ENCODE data around the gene SYNGR1.
"Not testable (repeated sequence)": the region's sequence is repeated elsewhere in the genome, so short reads cannot be mapped to it uniquely, and the experiment has no call there.

SYNGR1 gene

DNA sequence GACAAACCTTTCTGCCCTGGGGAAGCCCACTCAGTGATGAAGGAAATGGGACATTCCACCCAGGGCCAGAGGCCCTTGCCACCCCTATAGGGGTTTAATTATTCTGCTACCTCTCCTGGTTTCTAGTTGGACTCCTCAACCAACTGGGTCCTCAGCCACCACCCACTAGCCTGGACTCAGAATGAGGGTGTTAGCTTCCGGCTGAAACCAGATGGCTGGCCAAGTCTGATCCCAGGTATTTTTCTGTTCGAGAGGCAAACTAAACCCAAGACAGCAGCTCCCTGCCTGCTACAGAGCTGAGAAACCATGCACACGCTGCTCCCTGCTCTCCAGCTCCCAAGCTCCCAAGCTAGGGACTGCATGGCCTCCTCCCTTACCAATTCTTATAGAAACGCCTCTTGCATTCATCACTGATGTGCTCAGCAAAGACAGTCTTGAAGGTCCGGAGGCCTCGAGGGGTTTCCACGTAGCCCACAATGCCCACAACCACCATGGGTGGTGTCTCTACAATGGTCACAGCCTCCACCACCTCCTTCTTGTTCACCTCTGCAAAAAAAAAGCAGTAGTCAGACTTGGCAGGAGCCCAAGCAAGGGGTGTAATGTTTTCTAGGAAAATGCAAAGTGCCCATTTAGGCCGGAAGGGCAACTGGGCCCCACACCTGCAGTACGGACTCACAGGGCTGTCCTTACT, 32.6 kb upstream of the SYNGR1 start:
- DNase-seq, result no peak

DNA sequence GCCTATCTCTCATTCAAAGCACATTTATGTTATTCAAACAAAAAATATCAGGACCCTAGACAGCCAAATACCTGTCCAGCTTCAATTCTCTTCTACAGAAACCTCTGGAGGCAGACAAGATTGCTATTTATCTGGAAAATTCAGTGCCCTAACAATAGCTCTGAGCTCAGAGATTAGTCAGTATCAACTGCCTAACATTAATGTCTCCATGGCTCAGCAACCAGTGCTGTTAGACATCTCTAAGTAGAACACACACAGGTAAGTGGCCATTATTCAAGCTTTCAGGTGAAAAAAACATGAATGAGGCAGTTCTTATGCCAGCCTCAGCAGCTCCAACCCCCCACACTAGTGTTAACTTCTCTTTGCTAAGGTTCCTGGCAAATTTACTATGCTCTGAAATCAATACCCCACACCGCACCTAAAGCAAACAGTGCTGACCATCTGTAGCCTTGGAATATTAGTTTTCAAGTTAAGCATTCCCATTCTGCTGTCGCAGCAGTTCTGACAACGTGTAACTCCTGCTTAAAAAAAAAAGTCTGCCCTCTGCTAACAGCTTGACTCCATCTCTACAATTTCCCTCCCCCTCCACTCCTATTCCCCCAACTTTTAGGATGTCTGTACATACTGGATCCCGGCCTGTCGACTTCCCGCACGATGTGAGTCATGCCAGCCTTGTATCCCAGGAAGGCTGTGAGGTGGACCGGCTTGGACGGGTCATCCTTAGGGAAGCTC, 31.9 kb upstream of the SYNGR1 start:
- DNase-seq, result no peak

DNA sequence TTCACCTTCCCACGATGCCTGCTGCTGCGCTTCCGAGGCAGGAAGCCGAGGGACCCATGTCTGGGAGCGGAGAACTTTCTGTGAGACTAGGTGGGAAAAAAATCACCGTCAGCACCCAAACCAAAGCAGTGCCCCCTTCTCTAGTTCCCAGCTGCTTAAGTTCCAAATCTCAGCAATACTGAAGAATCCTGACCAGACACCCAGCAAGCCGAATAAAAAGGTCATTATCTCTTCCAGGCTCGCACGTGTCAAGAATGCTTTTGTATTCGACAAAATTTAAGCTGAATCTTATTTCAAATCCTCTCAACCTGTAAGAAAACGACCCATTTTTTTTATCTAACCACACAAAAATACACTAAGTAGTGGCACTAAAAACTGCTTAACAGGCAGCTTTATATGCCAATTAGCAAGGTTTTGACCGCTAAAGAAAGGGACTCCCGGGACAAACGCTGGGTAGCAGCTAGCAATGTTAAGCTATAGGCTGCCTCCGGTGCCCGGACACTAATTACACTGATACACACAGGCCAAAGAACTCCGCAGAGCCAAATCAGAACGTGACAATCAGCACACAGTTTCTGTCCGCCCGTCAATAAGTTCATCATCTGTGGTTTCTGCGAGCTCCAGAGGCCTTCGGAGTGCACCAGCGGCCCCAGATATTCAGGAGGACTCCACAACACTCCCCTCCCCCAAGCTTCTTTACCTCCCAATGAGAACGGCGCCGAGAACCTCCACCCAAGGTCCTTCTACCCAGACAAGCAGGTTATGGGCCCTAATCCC, 31.1 kb upstream of the SYNGR1 start:
- no peak for DNase-seq

DNA sequence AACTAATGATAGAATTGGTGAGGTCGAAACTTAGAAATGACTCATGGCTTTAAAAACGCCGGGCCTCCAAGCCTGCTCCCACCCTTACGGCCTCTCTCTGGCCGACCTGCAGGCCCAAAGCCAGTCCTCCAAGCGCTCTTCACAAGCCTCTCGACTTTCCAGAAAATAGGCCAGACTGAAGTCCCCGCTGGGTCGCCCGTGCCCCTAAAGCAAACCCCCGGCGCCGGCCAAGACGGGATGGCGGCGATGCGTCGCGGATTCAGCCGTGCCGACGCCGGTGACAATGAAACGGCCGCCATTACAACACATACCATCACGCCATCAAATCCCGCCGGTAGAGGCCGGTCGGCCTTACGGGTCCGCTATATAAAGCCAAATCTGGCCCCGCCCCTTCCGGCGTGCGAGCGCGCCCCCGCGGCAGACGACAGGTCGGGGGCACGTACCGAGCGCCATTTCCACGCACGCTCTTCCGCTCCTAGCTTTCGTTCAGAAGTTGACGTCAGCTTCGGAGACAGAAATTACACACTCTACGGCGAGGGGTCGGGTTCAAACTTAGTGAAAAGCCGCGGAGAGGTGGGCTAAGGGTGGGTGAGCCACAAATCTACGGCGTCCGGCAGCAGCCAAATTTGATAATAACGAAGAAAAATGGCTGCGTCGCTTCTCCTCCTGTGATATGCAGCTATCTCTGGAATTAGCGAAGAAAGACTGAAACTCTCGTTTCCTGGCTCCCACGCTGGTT, 30.3 kb upstream of the SYNGR1 start, which contains the start of gene RPL3:
TSS of gene RPL3 (minus strand) at position 340 of the 739 bp plus-strand sequence. CDS start at position 314, 26 bp downstream.
- peak; percentile 97 for DNase-seq

DNA sequence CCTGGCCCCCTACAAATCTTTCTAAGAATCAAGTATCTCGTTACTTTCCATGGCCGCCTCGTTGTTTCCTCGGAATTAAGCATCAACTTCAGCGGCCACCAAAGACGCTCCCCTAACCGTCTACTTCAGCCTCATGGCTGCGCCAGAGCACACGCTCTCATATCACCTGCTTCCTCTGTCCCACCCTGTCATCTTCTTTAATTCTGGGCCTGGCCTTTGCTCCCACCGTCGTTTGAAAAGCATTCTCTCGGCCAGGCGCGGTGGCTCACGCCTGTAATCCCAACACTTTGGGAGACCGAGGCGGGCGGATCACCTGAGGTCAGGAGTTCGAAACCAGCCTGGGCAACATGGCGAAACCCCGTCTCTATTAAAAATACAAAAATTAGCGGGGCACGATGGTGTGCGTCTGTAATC, 29.2 kb upstream of the SYNGR1 start:
- DNase-seq, result not testable (repeated sequence)

DNA sequence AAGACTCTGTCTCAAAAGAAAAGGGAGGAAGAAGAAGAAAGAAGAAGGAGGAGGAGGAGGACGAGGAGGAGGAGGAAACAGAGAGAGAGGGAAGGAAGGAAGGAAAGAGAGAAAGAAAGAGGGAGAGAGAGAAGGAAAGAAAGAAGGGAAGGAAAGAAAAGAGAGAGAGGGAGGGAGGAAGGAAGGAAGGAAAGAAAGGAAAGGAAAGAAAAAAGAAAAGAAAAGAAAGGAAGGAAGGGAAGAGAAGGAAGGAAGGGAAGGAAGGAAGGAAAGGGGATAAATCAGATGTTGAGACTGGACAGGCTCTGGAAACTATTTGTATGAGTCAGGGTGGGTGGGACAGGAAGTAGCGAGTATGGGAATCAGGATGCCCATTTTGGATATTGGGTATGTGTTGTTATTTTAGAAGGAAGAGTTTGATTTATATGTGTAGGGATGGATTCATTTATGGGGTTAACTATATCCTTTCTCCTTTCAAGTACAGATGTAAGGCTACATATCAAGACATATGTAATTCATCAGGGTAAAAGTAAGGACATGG, 24.3 kb upstream of the SYNGR1 start:
- DNase-seq, result no peak

DNA sequence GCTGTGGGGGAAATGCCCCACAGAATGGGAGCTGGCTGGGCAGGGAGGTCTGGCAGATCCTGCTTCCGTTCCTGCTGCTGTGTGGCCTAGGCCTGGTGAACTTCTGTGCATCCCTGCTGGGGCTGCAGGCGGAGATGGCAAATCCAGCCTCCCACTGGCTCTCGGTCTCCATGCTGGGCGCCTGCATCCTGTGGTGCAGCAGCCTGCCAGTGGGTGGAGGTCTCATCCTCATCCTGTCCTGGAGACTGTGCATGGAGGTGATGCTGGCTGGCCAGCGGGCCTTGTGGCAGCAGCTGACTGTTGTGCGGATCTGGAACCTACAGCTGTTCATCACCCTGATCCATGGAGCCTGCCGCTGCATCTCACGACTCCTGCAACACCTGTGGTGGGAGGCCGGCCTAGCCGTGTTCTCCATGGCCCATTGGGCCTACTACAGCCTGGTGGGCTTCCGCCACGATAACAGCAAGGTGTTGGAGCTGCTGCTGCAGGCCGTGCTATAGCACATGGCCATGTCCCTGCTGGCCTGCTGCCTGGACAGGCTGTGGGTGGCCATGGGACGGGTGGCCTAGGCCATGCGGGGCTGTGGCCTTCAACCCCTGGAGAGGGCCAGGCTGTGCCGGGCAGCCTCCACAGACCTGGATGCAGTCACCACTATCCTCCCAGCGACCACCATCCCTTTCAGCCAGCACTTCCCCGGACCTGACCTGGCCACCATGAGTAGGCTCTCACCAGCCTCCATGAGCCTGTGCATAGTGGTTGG, 21.6 kb upstream of the SYNGR1 start:
- DNase-seq, result no peak

DNA sequence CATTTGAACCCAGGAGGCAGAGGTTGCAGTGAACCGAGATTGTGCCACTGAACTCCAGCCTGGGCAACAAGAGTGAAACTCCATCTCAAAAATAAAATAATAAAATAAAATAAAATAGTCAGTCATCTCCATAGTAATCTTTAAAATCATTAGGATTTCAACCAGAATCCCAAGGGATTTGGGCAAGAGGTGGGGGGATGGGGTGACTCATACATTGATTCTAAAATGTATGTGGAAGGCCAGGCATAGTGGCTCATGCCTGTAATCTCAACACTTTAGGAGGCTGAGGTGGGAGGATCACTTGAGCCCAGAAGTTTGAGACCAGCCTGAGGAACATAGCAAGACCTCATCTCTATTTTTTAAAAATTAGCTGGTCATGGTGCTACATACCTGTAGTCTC, 19.2 kb upstream of the SYNGR1 start:
- DNase-seq, result not testable (repeated sequence)

DNA sequence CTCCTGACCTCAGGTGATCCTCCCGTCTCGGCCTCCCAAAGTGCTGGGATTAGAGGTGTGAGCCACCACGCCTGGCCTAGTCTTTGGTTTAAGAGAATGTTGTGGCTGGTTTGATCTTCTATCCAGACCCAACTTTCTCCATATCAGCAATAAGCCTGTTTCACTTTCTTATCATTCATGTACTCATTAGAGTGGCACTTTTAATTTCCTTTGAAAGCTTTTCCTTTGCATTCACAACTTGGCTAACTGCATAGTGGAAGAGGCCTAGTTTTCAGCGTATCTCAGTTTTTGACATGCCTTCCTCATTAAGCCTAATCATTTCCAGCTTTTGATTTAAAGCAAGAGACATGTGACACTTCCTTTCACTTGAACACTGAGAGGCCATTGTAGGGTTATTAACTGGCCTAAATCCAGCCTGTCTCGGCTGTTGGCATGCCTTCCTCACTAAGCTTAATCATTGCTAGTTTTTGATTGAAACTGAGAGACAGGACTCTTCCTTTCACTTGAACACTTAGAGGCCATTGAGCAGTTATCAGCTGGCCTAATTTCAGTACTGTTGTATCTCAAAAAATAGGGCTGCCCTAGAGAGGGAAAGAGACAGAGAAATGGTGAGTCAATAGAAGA, 17.2 kb upstream of the SYNGR1 start:
- DNase-seq, result no peak

DNA sequence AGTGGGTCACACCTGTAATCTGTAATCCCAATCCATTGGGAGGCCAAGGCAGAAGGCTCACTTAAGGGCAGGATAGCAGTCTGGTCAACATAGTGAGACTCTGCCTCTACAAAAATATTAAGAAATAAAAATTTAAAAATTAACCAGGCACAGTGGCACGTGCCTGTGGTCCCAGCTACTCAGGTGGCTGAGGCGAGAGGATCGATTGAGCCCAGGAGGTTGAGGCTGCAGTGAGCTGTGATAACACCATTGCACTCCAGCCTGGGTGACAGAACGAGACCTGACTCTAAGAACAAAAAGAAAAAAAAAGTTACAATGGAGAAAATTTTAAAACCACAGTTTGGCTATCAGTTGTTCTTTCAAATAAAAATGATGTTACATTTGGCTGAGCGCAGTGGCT, 13.4 kb upstream of the SYNGR1 start:
- no peak for DNase-seq

DNA sequence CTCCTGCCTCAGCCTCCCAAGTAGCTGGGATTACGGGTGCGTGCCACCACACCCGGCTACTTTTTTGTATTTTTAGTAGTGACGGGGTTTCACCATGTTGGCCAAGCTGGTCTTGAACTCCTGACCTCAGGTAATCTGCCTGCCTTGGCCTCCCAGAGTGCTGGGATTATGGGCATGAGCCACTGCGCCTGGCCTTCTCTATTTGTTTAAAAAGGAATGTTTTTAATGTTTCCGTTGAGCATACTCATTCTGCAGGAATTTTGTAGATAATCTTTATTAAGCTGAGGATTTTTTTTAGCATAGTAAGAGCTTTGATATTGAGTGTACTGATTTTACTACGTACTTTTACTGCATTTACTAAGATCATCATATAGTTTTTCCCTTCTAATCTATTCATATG, 10.0 kb upstream of the SYNGR1 start:
- not testable (repeated sequence) for DNase-seq

DNA sequence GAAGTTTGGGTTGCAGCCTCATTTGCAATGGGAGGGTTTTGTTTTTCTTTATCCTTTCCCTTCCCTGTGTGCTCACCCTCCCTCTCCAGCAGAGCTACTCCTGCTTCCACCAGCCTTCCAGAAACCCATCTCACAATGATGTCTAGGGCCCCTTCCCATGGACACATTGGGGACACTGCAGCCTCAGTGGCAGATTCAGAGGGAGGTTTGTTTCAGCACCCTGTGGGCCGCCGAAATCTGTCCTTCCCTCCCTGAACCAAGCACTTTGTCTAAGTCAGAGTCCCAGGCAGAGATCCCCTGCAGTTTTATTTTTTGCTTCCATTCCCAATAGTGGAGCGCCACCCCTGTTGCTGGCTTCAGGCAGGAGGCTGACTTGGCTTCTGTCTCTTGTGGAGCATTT, 8.6 kb upstream of the SYNGR1 start:
- no peak for DNase-seq

DNA sequence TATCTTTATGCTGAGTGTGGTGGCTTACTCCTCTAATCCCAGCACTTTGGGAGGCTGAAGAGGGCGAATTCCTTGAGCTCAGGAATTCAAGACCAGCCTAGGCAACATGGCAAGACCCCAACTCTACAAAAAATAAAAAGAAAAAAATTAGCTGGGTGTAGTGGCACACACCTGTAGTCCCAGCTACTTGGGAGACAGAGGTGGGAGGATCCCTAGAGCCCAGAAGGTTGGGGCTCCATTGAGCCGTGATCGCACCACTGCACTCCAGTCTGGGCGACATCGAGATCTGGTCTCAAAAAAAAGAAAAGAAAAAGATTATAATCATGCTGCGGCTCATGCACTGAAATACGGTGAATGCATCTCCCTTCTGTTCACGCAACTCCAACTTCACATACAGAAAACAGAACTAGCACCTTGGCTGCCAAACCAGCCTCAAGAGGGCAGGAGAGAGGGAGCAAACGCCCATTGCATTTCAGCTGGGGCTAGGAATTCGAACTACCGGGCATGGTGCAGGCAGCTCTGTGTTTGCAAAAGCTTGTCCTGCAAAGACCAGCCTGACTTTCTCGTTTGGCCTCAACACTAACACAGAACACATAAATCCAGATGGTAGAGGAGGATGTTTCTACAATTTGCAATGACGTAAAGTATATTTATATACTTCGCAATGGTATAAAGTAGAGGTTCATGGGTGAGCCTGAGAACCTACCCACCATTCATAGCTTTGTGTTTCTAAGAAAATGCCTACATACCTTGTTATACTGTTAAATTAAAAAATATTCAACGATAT, 6.3 kb upstream of the SYNGR1 start:
- no peak for DNase-seq

DNA sequence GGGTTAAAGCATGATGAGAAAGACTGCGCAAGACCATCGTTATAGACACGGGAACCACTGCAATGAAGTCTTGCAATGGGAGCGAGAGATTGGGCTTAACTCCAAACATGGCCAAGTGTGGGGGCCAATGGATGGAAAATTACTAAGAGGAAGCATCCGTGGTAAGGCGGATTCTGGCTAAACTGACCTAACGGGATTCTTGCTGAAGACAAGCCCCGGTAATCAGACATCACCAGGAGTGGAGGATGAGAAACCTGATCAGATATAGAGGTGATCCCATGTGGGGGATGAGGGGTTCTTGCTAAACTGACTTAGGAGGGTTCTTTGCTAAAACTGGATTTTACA, 5.8 kb upstream of the SYNGR1 start:
- no peak for DNase-seq

DNA sequence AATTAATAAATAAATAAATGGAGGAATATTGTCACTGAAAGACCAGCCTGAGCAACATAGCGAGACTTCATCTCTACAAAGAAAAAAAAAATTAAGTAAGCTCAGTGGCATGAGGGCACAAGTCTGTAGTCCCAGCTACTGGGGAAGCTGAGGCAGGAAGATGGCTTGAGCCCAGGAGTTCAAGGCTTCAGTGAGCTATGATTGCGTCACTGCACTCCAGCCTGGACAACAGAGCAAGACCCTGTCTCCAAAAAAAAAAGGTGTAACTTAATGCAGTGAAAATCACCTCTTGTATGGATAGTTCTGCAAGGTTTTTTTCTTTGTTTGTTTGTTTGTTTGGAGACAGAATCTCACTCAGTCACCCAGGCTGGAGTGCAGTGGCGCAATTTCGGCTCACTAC, 4.6 kb upstream of the SYNGR1 start:
- DNase-seq, result no peak

DNA sequence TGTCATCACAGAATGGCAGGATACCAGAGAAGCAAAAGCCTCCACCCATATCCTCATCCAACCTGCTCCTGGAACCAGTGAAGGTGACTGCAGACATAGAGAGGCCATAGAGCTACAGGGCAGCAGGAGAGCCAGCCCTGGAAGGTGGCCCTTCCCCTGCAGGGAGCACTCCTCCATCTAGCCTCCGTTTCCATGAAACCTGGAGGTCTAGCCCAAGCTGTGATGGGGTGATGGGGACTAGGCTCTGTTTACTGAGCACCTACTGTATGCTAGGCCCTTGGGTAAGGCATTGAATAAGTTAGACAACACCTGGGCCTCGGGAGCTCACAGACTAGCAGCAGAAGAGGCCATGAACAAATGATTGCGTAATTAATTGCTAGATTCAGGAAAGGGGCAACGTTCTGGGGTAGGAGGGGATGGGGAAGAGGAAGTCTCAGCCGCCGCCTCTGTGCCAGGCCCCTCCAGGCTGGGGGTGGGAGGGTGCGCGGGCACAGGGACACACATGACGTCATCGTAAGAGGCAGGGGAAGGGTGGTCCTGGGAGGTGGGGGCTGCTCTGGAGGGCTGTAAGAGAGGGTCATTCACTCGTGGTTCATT, 784 bp upstream of the SYNGR1 start:
- DNase-seq, result peak; percentile 37

DNA sequence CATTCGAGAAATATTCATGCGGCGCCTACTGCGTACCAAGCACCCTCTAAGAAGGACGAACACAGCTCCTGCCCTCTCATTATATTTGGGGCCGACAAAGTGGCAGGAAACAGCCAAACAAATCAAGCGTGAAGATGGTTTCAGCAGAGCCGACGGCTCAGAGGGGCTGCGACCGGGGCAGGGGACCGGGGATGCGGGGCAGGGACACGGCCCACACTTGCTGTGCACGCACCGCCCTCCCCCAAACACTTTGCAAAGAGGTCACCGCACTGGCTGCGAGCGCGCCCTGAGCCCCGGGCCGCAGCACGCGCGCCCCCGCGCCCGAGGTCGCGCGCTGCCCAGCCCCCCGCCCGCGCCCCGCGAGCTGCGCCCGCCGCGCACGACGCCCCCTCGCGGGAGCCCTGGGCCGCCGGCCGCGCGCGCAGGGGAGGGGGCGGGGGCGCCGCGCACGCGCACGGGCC, 255 bp upstream of the SYNGR1 start:
- peak; percentile 37 for DNase-seq

DNA sequence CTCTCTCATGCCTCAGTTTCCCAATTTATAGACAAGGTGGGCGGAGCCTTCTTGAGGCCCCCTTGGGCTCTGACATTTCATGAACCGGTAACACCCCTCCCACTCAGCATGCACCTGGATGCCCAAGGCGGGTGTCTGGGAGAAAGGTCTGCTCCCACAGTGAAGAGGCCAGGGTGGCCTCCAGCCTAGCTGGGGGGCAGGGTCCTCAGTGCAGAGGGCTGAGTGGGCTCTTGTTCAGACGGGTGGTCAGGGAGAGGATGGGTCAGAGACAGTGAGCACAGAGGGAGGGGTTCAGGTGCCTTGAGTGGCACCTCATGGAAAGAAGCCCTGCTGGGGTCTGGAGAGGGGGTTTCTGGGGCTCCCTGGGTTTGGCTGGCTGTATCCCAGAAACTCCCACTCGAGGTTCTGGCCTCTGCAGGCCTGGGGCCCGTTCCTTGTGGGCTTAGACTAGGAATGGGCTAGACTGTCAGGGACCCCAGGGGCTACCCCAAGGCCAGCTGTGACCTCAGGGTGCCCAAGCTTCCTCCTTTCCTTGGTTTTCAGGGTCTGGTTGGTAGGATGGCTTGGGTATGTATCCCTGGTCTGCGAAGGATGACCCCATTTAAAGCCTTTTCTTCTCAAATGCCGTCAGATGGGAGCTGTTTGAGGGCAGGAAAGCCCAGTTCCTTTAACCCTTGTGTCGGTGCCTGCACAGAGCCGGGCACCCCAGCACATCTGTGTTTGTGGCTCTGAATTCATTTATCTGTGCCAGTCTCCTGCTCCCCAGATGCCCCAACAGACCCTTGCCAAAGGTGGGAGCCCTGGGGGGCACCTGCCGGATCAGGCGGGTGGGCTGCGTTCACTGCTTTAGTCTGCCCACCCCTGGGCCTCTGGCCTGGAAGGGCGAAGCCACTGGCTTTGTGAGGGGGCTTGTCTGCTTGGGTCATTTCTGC, 1.2 kb downstream of the SYNGR1 start:
- no peak for DNase-seq

DNA sequence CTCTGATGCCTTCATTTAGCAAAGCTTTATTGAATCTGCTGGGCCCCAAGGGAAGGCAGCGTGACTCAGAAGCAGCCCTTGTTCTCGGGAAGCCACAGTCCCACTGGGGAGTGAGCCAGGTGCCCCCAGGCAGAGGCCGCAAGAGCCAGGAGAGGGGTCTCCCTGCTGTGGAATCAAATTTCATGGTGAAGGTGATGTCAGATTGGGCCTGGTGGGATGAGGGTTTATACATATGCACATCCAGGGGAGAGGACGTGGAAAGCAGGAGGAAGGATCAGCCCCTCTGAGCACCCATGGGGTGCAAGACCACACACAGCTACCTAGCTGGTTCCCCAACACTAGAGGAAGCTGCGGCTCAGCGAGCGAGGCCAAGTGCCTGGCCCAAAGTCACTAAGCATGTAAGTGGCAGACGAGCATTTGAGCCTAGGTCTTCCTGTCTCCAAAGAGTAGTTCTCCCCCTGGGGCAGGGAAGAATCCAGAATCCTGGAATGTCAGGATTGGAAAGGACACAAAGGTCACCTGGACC, 2.0 kb downstream of the SYNGR1 start:
- no peak for DNase-seq

Data from NCI-H1092 (cell line).